Activated naive CD8-positive, alpha-beta T cell (primary cell): Measurements from ENCODE around the gene ZDHHC14.

Experiments
- H3K27ac Mint-ChIP-seq: one replicate; pipeline ENCODE4 v1.8.0; 2021; ENCODE audit warnings: mixed read lengths
- H3K27me3 Mint-ChIP-seq: one replicate; pipeline ENCODE4 v1.8.0; 2021; ENCODE audit warnings: mixed read lengths
- H3K36me3 Mint-ChIP-seq: one replicate; pipeline ENCODE4 v1.8.0; 2021; ENCODE audit warnings: mixed read lengths
- H3K4me1 Mint-ChIP-seq: one replicate; pipeline ENCODE4 v1.8.0; 2021; ENCODE audit warnings: low read depth, mixed read lengths
- H3K4me3 Mint-ChIP-seq: one replicate; pipeline ENCODE4 v1.8.0; 2021; ENCODE audit warnings: mild to moderate bottlenecking, mixed read lengths
- H3K9me3 Mint-ChIP-seq: one replicate; pipeline ENCODE4 v1.8.0; 2021; ENCODE audit warnings: low read depth, mixed read lengths

The ZDHHC14 gene

DNA sequence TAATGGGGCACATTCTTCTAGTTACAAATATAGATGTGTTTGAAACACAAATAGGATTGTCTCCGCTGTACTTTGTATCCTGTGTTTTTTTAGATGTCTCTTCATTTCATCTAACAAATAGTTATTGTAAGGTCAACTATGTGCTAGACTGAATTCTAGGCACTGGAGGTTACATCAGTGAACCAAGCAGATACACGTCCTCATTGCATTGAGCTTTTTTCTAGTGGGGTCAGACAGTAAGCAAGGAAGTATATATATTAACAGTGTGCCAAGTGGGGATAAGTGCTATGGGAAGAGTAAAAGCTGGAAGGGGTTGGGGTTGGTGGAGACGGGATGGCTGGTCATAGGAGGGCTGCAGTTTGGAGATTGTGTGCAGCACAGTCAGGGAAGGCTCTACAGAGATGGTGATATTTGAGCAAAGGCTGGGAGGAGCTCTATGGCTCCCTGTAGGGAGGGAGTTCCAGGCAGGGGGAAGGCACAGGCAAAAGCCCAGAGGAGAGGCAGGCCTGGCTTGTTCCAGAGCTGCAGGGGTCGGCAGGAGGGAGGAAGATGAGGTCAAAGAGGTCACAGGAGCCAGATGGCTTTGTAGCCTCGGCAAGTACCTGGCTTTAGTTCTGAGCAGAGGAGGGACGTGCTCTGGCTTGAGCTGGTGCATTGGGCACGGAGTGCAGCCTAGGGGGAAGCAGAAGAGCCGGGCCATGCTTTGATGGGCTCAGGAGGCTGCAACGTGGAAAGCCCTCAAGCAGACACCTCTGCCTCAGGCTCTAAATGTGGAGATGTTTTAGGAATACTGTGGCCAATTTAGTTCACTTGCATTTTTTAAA is 152.3 kb downstream of the ZDHHC14 start:
- no peak overlapping the region for H3K27ac Mint-ChIP-seq
- peaks cover 28% of the 10 kb centered on the region for H3K4me1 Mint-ChIP-seq
- no peak overlapping the region for H3K4me3 Mint-ChIP-seq
- no peaks in the 10 kb centered on the region for H3K36me3 Mint-ChIP-seq
- H3K27me3 Mint-ChIP-seq = no peaks in the 10 kb centered on the region
- no peaks in the 10 kb centered on the region for H3K9me3 Mint-ChIP-seq

DNA sequence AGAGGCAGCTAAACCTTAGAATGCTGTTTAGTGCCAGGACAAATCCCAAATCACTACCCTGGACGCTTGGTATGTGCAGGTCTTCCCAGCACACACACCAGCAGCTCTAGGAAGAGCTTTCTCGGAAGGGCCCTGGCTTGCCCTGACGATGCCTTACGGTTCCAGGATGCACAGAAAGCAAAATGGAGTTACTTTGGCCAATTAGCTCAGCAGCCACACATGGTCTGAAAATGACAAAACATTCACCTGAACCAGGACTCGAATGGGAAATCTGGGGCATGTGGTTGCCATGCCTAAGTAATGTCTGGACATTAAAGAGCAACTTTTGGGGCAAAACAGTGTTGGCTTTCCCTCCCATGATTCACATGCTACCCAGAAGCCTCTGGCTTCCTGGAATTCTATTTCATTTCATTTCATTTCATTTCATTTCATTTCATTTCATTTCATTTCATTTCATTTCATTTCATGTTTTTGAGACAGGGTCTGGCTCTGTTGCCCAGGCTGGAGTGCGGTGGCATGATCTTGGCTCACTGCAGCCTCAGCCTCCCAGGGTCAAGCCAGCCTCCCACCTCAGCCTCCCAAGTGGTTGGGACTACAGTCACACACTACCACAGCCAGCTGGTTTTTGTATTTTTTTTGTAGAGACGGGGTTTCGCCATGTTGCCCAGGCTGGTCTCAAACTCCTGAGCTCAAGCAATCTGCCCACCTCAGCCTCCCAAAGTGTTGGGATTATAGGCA is 153.3 kb downstream of the ZDHHC14 start:
- H3K4me1 Mint-ChIP-seq = peaks cover 35% of the 10 kb centered on the region
- no peaks in the 10 kb centered on the region for H3K36me3 Mint-ChIP-seq
- no peak overlapping the region for H3K4me3 Mint-ChIP-seq
- no peaks in the 10 kb centered on the region for H3K9me3 Mint-ChIP-seq
- peaks cover 1% of the 10 kb centered on the region for H3K27me3 Mint-ChIP-seq
- H3K27ac Mint-ChIP-seq = no peak overlapping the region

GRCh38 chr6:157534977-157535339 is 154.0 kb downstream of the ZDHHC14 start:
- Mint-ChIP-seq H3K4me3 (peak overlapping the region; percentile 6), H3K27me3 (peaks cover 1% of the 10 kb centered on the region), H3K36me3 (no peaks in the 10 kb centered on the region), H3K9me3 (no peaks in the 10 kb centered on the region), H3K4me1 (peaks cover 35% of the 10 kb centered on the region), H3K27ac (no peak overlapping the region)

GRCh38 chr6:157535340-157536222 is 154.6 kb downstream of the ZDHHC14 start:
- H3K27ac Mint-ChIP-seq = peak overlapping the region; percentile 68
- H3K9me3 Mint-ChIP-seq = no peaks in the 10 kb centered on the region
- H3K4me1 Mint-ChIP-seq = peaks cover 35% of the 10 kb centered on the region
- H3K36me3 Mint-ChIP-seq = no peaks in the 10 kb centered on the region
- H3K27me3 Mint-ChIP-seq = peaks cover 1% of the 10 kb centered on the region
- peak overlapping the region; percentile 33 for H3K4me3 Mint-ChIP-seq

- no peaks in the 10 kb centered on the region for H3K9me3 Mint-ChIP-seq
- peak overlapping the region; percentile 33 for H3K4me3 Mint-ChIP-seq
- no peaks in the 10 kb centered on the region for H3K36me3 Mint-ChIP-seq
- peaks cover 1% of the 10 kb centered on the region for H3K27me3 Mint-ChIP-seq
- H3K4me1 Mint-ChIP-seq = peaks cover 35% of the 10 kb centered on the region
- peak overlapping the region; percentile 68 for H3K27ac Mint-ChIP-seq
Observed at GRCh38 chr6:157536223-157536545, 155.2 kb downstream of the ZDHHC14 start.

- peaks cover 35% of the 10 kb centered on the region for H3K4me1 Mint-ChIP-seq
- no peaks in the 10 kb centered on the region for H3K9me3 Mint-ChIP-seq
- no peak overlapping the region for H3K27ac Mint-ChIP-seq
- H3K36me3 Mint-ChIP-seq = no peaks in the 10 kb centered on the region
- H3K4me3 Mint-ChIP-seq = no peak overlapping the region
- peaks cover 1% of the 10 kb centered on the region for H3K27me3 Mint-ChIP-seq
Observed at GRCh38 chr6:157537556-157537955, 156.6 kb downstream of the ZDHHC14 start.

- no peaks in the 10 kb centered on the region for H3K36me3 Mint-ChIP-seq
- no peak overlapping the region for H3K4me3 Mint-ChIP-seq
- no peaks in the 10 kb centered on the region for H3K9me3 Mint-ChIP-seq
- H3K4me1 Mint-ChIP-seq = peaks cover 35% of the 10 kb centered on the region
- H3K27me3 Mint-ChIP-seq = peaks cover 1% of the 10 kb centered on the region
- H3K27ac Mint-ChIP-seq = no peak overlapping the region
Observed at GRCh38 chr6:157538168-157538567, 157.2 kb downstream of the ZDHHC14 start.

DNA sequence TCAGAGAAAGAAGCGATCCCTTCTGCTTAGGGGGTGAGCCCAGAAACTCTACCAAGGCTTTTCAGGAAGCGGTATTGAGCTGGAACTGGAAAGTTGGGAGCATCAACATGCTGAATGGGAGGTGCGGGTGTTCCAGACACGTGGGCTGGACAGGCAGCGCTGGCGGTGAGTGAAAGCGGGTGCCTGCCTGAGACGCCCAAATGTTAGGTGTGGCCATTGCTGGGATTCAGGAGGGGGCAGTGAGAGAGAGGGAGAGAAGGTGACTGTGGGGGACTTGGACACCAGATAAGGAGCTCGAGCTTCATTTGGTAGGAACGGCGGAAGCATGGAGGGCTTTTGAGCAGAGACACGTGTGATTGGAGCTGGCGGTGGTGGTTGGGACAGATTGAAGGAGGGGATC is 157.7 kb downstream of the ZDHHC14 start:
- H3K9me3 Mint-ChIP-seq = no peaks in the 10 kb centered on the region
- H3K4me3 Mint-ChIP-seq = no peak overlapping the region
- H3K27ac Mint-ChIP-seq = no peak overlapping the region
- peaks cover 3% of the 10 kb centered on the region for H3K36me3 Mint-ChIP-seq
- H3K4me1 Mint-ChIP-seq = peaks cover 35% of the 10 kb centered on the region
- peaks cover 1% of the 10 kb centered on the region for H3K27me3 Mint-ChIP-seq

GRCh38 chr6:157539421-157539822 is 158.4 kb downstream of the ZDHHC14 start:
- Mint-ChIP-seq H3K27me3 (peaks cover 1% of the 10 kb centered on the region), H3K4me1 (peaks cover 35% of the 10 kb centered on the region), H3K36me3 (peaks cover 3% of the 10 kb centered on the region), H3K4me3 (no peak overlapping the region), H3K9me3 (no peaks in the 10 kb centered on the region), H3K27ac (no peak overlapping the region)

DNA sequence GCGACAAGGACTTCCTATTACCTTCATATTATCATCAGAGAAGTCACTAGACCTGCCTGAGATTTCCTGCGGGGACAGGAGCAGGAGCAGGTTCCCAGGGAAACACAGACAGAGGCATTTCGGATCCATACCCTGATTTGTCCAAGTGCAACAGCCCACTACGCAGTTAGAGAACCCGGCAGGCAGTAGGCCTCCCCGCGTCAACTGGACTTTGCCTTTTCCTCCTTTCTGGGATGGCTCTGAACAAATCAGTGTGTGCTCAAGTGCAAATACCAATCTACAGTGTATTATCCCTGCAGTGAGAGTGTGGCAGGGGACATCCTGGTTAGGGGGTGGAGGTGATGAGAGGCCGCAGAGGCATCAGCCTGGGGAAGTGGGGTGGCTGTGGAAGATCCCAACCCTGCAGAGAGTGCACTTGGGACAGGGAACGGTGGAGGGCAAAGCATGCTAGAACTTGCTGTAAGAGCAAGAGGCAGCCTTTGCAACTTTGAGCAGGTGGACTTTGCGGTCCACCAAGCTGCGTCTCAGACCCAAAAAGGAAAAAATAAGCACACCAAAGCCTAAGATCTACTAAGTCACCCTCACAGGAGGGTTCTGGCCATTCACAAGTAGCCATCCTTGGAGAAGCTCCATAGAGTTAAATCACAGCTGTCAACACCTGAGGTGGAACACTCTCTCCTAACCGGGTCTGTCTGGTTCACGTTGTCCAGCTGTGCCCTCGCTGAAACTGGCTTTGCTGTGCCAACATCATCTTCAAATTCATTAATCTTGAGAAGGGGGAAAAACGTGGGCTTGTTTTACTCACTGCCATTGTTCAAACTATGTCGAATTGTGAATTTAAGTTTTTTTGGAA is 159.1 kb downstream of the ZDHHC14 start:
- Mint-ChIP-seq H3K9me3 (peaks cover 4% of the 10 kb centered on the region), H3K27me3 (peaks cover 1% of the 10 kb centered on the region), H3K36me3 (peaks cover 8% of the 10 kb centered on the region), H3K4me1 (peaks cover 30% of the 10 kb centered on the region), H3K27ac (no peak overlapping the region), H3K4me3 (no peak overlapping the region)

- H3K4me1 Mint-ChIP-seq = peaks cover 15% of the 10 kb centered on the region
- H3K36me3 Mint-ChIP-seq = peaks cover 8% of the 10 kb centered on the region
- peaks cover 1% of the 10 kb centered on the region for H3K27me3 Mint-ChIP-seq
- no peak overlapping the region for H3K27ac Mint-ChIP-seq
- H3K9me3 Mint-ChIP-seq = peaks cover 4% of the 10 kb centered on the region
- no peak overlapping the region for H3K4me3 Mint-ChIP-seq
Observed at GRCh38 chr6:157541618-157542413, 160.8 kb downstream of the ZDHHC14 start.

DNA sequence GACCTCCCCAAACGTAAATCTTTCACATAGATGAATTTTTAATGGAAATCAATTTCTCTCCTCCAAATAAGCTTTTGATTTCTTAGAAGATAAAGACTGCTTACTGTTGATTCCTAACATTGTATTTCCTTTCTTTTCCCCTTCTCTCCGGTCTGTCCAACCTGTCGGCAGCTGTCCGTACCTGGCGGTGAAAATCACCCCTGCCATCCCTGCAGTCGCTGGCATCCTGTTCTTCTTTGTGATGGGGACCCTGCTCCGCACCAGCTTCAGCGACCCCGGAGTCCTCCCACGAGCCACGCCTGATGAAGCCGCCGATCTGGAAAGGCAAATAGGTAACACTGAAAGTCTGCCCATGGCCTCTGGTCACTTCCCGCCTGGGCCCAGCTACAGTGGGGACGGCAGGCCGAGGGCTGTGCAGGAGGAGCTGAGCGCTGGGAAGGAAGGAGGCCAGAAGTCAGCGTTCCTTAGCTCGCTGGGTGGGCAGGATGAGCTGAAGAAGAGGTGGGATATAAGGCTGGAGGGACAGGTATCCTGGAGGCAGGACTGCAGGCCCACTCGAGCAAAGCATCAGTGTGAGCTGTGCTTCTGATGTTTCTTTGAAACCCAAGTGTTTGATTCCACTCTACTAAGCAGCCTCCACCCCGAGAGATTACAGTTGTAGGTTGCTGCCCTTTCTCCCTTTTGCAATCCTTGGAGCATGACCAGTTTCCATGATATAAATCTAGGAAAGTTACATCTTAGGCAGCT is 161.6 kb downstream of the ZDHHC14 start:
- Mint-ChIP-seq H3K4me1 (peaks cover 9% of the 10 kb centered on the region), H3K36me3 (peaks cover 8% of the 10 kb centered on the region), H3K4me3 (no peak overlapping the region), H3K27me3 (peaks cover 1% of the 10 kb centered on the region), H3K9me3 (peaks cover 4% of the 10 kb centered on the region), H3K27ac (no peak overlapping the region)

- peaks cover 4% of the 10 kb centered on the region for H3K9me3 Mint-ChIP-seq
- peaks cover 9% of the 10 kb centered on the region for H3K36me3 Mint-ChIP-seq
- H3K4me3 Mint-ChIP-seq = no peak overlapping the region
- peaks cover 21% of the 10 kb centered on the region for H3K4me1 Mint-ChIP-seq
- no peak overlapping the region for H3K27ac Mint-ChIP-seq
- no peaks in the 10 kb centered on the region for H3K27me3 Mint-ChIP-seq
Observed at GRCh38 chr6:157546321-157546720, 165.3 kb downstream of the ZDHHC14 start.
